ENCODE measurements around the gene PCDHGA6.
"Not testable (repeated sequence)": the region's sequence is repeated elsewhere in the genome, so short reads cannot be mapped to it uniquely, and the experiment has no call there.

Gene PCDHGA6

GRCh38 chr5:141373673-141374317 is at the start of gene PCDHGA6:
TSS of gene PCDHGA6 (plus strand) at chr5:141373891. CDS start at chr5:141374084, 193 bp downstream.
- DNase-seq = no peak

DNA sequence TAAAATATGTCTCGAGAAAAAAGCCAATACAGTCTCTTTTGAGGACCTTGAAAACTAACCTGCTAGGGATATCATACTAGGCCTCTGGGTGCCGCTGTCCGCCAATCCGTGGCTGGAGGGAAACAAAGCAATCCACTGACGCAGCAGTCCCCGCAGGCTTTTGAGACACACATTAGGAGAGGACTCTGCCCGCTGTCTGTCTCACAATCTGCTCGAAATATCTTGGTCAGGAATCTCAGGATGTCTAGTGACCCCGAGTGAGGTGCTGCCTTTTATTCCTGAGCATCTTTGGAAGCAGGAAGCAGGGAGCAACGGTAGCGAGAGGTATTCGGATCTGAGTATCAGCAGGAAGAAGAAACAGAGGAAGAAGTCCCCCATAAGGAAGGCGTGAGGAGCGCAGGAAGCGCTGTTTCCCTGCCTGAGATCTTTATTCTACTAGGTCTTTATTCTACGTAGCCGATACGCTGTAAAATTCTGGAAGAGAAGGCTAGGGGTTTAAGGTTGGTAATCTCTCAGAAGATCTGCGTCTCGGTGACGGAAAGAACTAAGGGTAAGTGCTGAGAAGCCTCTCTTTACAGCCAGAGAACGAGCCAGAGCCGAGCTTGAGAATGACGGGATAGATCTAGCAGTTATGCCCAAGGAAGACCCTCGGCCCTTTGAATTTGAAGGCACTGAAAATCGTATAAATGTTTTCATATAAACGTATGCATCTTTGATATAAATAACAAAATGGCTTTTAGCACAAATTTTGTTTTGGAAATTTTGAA is 47.4 kb upstream of the PCDHGA6 start:
- peak; percentile 66 for DNase-seq

DNA sequence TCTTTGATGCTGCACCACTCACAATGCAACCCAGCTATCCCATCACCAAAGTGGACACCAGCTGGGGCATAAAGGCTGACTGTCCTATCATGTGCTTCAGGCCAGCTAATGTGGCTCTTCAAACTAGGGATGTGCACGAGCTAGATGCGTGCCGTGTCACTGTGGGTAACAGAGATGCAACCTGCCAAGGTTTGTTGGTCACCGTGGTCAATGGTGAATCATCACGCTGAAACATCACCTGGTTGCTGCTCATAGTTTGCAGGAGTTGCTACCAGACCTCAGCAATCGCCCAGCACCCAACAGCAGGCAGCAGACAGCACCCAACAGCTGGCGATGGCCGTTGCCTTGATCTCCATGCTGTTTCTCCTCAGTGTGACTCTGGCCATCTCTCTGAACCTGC is 45.5 kb upstream of the PCDHGA6 start:
- DNase-seq = no peak

DNA sequence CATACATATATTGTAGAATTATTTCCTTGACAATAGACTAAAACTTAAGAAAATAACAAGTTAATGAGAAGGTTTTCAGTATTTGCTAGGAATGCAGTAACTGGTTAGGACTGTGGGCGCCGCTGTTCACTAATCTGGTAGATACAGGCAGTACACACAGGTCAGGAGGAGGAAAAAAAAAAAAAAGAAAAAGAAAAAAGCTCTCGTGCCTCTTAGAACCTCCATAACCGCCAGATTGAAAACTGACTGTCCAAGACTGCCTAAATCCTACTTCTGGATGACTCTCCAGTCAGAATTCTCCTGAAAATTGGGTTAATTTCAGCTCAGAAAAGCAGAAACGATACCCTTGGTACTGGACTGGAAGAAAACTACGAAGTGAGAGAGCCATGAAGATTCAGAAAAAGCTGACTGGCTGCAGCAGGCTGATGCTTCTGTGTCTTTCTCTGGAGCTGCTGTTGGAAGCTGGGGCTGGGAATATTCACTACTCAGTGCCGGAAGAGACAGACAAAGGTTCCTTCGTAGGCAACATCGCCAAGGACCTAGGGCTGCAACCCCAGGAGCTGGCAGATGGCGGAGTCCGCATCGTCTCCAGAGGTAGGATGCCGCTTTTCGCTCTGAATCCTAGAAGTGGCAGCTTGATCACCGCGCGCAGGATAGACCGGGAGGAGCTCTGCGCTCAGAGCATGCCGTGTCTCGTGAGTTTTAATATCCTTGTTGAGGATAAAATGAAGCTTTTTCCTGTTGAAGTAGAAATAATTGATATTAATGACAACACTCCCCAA is 43.2 kb upstream of the PCDHGA6 start, which contains the start of gene PCDHGA1:
TSS of gene PCDHGA1 (plus strand) at position 216 of the 782 bp plus-strand sequence.
- peak; percentile 16 for DNase-seq

GRCh38 chr5:141332571-141332970 is 41.1 kb upstream of the PCDHGA6 start:
- not testable (repeated sequence) for DNase-seq

- peak; percentile 8 for DNase-seq
Measured at GRCh38 chr5:141338538-141339306, 35.0 kb upstream of the PCDHGA6 start, which contains the start of gene PCDHGA2. TSS of gene PCDHGA2 (plus strand) at chr5:141338760.

- DNase-seq = not testable (repeated sequence)
Measured at GRCh38 chr5:141340781-141341354, 32.8 kb upstream of the PCDHGA6 start.

DNA sequence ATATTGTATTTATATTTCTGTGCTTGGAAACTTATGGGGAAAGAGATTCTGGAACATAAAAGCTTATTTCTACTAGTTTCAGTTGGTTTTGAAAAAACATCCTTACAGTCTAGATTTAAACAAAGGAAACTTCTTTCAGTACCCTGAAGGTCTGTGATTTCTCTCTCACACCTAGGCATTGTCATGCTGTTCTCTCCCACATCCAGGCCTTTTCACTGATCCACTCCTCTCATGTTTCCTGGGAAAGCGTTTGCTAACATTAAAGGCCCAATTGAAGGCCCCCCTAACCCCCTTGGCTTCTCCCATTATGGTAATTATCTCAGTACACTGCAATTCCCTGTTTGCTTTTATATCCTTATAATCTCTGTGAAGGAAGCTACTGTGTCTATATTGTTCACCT is 30.9 kb upstream of the PCDHGA6 start:
- no peak for DNase-seq

- peak; percentile 25 for DNase-seq
Measured at GRCh38 chr5:141343242-141343952, 30.3 kb upstream of the PCDHGA6 start, which contains the start of gene PCDHGA3. TSS of gene PCDHGA3 (plus strand) at chr5:141343829. CDS start at chr5:141344034, 205 bp downstream.

DNA sequence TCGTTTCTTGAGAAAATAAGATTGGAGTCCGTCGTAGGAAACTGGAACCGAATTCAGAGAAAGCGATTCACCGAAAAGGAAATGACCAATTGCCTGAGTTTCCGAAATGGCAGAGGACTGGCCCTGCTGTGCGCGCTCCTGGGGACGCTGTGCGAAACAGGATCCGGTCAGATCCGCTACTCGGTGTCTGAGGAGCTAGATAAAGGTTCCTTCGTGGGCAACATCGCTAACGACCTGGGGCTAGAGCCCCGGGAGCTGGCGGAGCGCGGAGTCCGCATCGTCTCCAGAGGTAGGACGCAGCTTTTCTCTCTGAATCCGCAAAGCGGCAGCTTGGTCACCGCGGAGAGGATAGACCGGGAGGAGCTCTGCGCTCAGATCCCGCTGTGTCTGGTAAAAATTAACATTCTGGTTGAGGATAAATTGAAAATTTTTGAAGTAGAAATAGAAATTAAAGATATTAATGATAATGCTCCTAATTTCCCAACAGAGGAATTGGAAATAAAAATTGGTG is 29.7 kb upstream of the PCDHGA6 start:
- DNase-seq = no peak

- DNase-seq = no peak
Measured at GRCh38 chr5:141345327-141345726, 28.4 kb upstream of the PCDHGA6 start.

GRCh38 chr5:141346017-141346416 is 27.7 kb upstream of the PCDHGA6 start:
- DNase-seq = not testable (repeated sequence)

- peak; percentile 23 for DNase-seq
Measured at GRCh38 chr5:141349917-141350619, 23.6 kb upstream of the PCDHGA6 start, which contains the start of gene PCDHGB1. TSS of gene PCDHGB1 (plus strand) at chr5:141350099. CDS start at chr5:141350261, 162 bp downstream.

DNA sequence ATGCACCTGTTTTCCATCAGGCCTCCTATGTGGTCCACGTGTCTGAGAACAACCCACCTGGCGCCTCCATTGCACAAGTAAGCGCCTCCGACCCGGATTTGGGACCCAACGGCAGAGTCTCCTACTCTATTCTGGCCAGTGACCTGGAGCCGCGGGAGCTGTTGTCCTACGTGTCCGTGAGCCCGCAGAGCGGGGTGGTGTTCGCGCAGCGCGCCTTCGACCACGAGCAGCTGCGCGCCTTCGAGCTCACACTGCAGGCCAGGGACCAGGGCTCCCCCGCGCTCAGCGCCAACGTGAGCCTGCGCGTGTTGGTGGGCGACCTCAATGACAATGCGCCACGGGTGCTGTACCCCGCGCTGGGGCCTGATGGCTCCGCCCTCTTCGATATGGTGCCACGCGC is 22.1 kb upstream of the PCDHGA6 start:
- no peak for DNase-seq

- DNase-seq = no peak
Measured at GRCh38 chr5:141354900-141355469, 18.7 kb upstream of the PCDHGA6 start, which contains the start of gene PCDHGA4. TSS of gene PCDHGA4 (plus strand) at chr5:141355021. CDS start at chr5:141355108, 87 bp downstream.

- no peak for DNase-seq
Measured at GRCh38 chr5:141355641-141356040, 18.1 kb upstream of the PCDHGA6 start.

DNA sequence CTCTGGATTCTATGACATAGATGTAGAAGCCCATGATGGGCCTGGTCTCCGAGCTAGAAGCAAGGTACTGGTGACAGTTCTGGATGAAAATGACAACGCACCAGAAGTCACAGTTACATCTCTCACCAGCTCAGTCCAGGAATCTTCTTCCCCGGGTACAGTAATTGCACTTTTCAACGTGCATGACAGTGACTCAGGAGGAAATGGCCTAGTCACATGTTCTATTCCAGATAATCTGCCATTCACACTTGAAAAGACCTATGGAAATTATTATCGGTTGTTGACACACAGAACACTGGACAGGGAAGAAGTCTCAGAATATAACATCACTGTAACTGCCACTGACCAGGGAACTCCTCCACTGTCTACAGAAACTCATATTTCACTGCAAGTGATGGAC is 17.6 kb upstream of the PCDHGA6 start:
- no peak for DNase-seq

DNA sequence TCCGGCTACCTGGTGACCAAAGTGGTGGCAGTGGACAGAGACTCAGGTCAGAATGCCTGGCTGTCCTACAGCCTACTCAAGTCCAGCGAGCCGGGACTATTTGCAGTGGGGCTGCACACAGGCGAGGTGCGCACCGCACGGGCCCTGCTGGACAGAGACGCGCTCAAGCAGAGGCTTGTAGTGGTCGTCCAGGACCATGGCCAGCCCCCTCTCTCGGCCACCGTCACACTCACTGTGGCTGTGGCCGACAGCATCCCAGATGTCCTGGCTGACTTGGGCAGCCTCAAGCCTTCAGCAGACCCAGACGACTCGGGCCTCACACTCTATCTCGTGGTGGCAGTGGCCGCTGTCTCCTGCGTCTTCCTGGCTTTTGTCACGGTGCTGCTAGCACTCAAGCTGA is 16.7 kb upstream of the PCDHGA6 start:
- DNase-seq = no peak

- peak; percentile 4 for DNase-seq
Measured at GRCh38 chr5:141359790-141360426, 13.8 kb upstream of the PCDHGA6 start, which contains the start of gene PCDHGB2. TSS of gene PCDHGB2 (plus strand) at chr5:141359994. CDS start at chr5:141360136, 142 bp downstream.
